GM23338 (cell line): Measurements from ENCODE around the gene IYD. TPM values are rescaled to one million over a fixed set of nuclear protein-coding genes. Genes with fewer than 3 reads are reported as not detected.

Experiments
- CTCF ChIP-seq, 2 experiments: fragments of 200-600 bp in 1 of 2; sonication (generic) in 1 of 2; conservative IDR thresholded peaks; 2 replicates each; pipeline versions ENCODE4 v1.5.1 to v1.6.1; 2016 to 2017; ENCODE audit warnings: antibody characterized with exemption in 2 of 2, low read depth in 2 of 2, mild to moderate bottlenecking in 2 of 2, moderate library complexity in 1 of 2
- POLR2AphosphoS5 ChIP-seq: IDR thresholded peaks from 2 replicates; pipeline ENCODE4 v1.6.1; 2016; ENCODE audit warnings: antibody characterized with exemption, low read depth
- REST ChIP-seq: IDR thresholded peaks from one replicate; pipeline ENCODE4 v1.6.1; 2018; ENCODE audit warnings: antibody characterized with exemption; ENCODE audit not compliant: unreplicated experiment
- ZNF462 ChIP-seq: fragments of 250-450 bp; sonication (Bioruptor Pico); IDR thresholded peaks from 2 replicates; pipeline ENCODE4 v1.5.0; 2020; ENCODE audit warnings: mild to moderate bottlenecking, moderate library complexity
- polyA plus RNA-seq: library from polyadenylated mRNA; unstranded; fragments of >200 nt; fragmentation: Nextera tagmentation; extraction: Ambion mirVana; gene quantifications from 2 replicates; pipeline ENCODE4 v1.2.1, GENCODE V29; 2016
- total RNA-seq: library from RNA; depleted of rRNA; stranded (reverse); fragments of >200 nt; shearing (Covaris generic); gene quantifications from 2 replicates; pipeline ENCODE4 v1.2.3, GENCODE V29; 2014

IYD gene
- total and polyA plus RNA-seq, 2 experiments from 2014 or later, result not detected

GRCh38 chr6:150408842-150409241 is 40.0 kb downstream of the IYD start (continued):
- no peak for TF ChIP-seq ZNF462 (CRISPR knock-in tag)
- no peak for TF ChIP-seq REST
- no peak for TF ChIP-seq CTCF (conservative IDR thresholded peaks at IDR 0.05; ENCODE audit: low read depth in 2 of 2)
- TF ChIP-seq POLR2AphosphoS5, result no peak
